Calu3 (cell line): ENCODE measurements around the gene C1QA. TPM values are rescaled to one million over a fixed set of nuclear protein-coding genes. Genes with fewer than 3 reads are reported as not detected.

ENCODE experiments used
- BruUV-seq: library from RNA; stranded (reverse); fragments of 400-500 nt; replicated peaks from 2 replicates; lab custom pipeline; 2021; lab: Mats Ljungman, UMichigan
- CTCF ChIA-PET: fragments of 300-600 bp; sonication (Branson Sonifier 250); formaldehyde crosslinking; loops from one replicate; lab custom pipeline; 2022; ENCODE audit warnings: antibody characterized with exemption; lab: Charles Lee
- DNase-seq: peaks from one replicate; pipeline ENCODE4 v3.0.0; 2022
- H3K27ac Mint-ChIP-seq: one replicate; pipeline ENCODE4 v1.8.0; 2022; ENCODE audit warnings: mixed read lengths; ENCODE audit not compliant: unreplicated experiment
- H3K27me3 Mint-ChIP-seq: one replicate; pipeline ENCODE4 v1.8.0; 2022; ENCODE audit warnings: mixed read lengths; ENCODE audit not compliant: unreplicated experiment
- H3K36me3 Mint-ChIP-seq: one replicate; pipeline ENCODE4 v1.8.0; 2022; ENCODE audit warnings: mild to moderate bottlenecking, moderate library complexity, mixed read lengths; ENCODE audit not compliant: insufficient read depth, unreplicated experiment
- H3K4me1 Mint-ChIP-seq: one replicate; pipeline ENCODE4 v1.8.0; 2022; ENCODE audit warnings: mild to moderate bottlenecking, low read depth, mixed read lengths; ENCODE audit not compliant: unreplicated experiment
- H3K4me3 Mint-ChIP-seq: one replicate; pipeline ENCODE4 v1.8.0; 2022; ENCODE audit warnings: mild to moderate bottlenecking, low read depth, moderate library complexity, mixed read lengths; ENCODE audit not compliant: unreplicated experiment
- H3K9me3 Mint-ChIP-seq: one replicate; pipeline ENCODE4 v1.8.0; 2022; ENCODE audit warnings: low read depth, mixed read lengths; ENCODE audit not compliant: unreplicated experiment
- intact Hi-C: fragments of 100-400 bp; cut with micrococcal nuclease; formaldehyde crosslinking; loops from one replicate; pipeline ENCODE4 v1.10.0; 2022; ENCODE audit not compliant: unreplicated experiment
- microRNA-seq: library from miRNA; unstranded; fragments of <30 nt; microRNA quantifications from one replicate; pipeline ENCODE4 v1.2.0, GENCODE V29; 2022
- total RNA-seq: library from RNA; stranded (reverse); gene quantifications from 2 replicates; pipeline ENCODE4 v1.2.3, GENCODE V29; 2022
- TF ChIP-seq, protein P1 (sequence below): fragments of 200-600 bp; IDR thresholded peaks from one replicate; pipeline ENCODE4 v1.8.0; 2022; ENCODE audit warnings: antibody characterized with exemption; ENCODE audit not compliant: unreplicated experiment

Gene C1QA
- total RNA-seq, 1 experiment from 2014 or later: not detected

DNA sequence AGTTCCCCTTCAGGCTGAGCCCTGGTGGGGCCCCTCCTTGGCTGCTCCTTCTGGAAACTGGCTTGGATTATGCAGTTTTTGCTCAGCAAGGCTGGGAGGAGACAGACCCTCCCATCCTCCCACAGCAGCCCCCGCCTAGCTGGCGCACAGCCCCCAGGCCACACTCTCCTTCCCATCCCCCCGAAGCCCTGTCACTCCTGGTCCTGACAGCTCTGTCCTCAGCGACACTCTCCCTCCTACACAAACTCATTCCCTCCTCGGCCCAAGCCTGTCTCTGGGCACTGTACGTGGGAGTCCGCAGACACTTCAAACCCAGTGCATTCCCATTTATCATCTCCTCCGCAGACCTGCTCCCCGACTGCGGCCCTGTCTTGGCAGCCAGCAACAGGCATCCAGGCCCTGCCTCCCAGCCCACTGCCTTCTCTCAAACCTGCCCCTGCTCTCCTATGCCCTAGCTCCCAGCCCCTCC, 49.2 kb downstream of the C1QA start:
- DNase-seq: no peak
- no peak overlapping the region for H3K27ac Mint-ChIP-seq
- TF ChIP-seq, protein P1, sequence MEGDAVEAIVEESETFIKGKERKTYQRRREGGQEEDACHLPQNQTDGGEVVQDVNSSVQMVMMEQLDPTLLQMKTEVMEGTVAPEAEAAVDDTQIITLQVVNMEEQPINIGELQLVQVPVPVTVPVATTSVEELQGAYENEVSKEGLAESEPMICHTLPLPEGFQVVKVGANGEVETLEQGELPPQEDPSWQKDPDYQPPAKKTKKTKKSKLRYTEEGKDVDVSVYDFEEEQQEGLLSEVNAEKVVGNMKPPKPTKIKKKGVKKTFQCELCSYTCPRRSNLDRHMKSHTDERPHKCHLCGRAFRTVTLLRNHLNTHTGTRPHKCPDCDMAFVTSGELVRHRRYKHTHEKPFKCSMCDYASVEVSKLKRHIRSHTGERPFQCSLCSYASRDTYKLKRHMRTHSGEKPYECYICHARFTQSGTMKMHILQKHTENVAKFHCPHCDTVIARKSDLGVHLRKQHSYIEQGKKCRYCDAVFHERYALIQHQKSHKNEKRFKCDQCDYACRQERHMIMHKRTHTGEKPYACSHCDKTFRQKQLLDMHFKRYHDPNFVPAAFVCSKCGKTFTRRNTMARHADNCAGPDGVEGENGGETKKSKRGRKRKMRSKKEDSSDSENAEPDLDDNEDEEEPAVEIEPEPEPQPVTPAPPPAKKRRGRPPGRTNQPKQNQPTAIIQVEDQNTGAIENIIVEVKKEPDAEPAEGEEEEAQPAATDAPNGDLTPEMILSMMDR: no peak
- intact Hi-C loops: no loop called here
- H3K9me3 Mint-ChIP-seq: no peaks in the 10 kb centered on the region
- no peaks in the 10 kb centered on the region for H3K4me1 Mint-ChIP-seq
- CTCF ChIA-PET: interaction anchor here (0.7 kb wide), 1 partner anchor 74 kb away, joined by 3 read pairs; no protein-coding TSS in a partner anchor
- H3K36me3 Mint-ChIP-seq: no peaks in the 10 kb centered on the region
- H3K27me3 Mint-ChIP-seq: peaks cover 47% of the 10 kb centered on the region
- BruUV-seq: no TSS peak
- no peak overlapping the region for H3K4me3 Mint-ChIP-seq

DNA sequence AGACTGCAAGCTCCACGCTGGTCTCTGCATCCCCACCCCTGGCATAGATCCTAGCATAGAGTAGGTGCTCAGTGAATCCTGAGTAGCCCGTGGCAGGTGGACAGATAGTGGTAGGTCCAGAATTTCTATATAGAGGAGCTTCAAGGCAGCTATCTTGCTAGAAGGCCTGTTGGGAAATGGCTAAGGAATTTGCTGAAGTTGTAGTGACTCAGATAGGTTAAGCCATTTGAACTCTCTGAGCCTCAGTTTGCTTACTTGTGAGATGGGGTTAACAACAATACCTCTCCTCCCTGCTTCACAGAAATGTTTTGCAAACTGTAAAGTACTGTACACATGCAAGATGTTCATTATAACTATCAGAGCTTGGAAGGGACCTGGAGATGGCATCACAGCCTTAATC, 50.8 kb downstream of the C1QA start:
- Mint-ChIP-seq H3K27me3 (peaks cover 47% of the 10 kb centered on the region), H3K27ac (no peak overlapping the region), H3K9me3 (no peaks in the 10 kb centered on the region), H3K36me3 (no peaks in the 10 kb centered on the region), H3K4me1 (no peaks in the 10 kb centered on the region), H3K4me3 (no peak overlapping the region)
- CTCF ChIA-PET: no interaction called here
- no peak for DNase-seq
- BruUV-seq: no TSS peak
- TF ChIP-seq, protein P1: no peak
- intact Hi-C loops: no loop called here

DNA sequence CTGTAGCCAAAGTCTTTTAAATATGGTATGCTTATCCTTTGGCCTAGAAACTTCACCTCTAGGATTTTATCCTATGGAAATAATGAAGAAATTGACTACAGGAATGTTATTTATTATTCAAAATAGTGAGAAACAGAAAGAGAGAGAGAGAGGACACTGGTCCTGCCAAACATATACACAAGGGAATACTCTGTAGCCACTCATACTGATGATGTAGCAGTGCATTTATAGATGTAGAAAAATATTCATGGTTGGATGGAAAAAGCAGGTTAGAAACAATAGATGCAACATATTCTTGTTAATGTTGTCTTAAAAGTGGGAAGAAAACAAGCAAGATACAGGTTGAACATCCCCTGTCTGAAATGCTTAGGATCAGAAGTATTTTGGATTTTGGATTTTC, 52.0 kb downstream of the C1QA start:
- Mint-ChIP-seq H3K4me1 (no peaks in the 10 kb centered on the region), H3K36me3 (no peaks in the 10 kb centered on the region), H3K27me3 (peaks cover 42% of the 10 kb centered on the region), H3K27ac (no peak overlapping the region), H3K9me3 (no peaks in the 10 kb centered on the region), H3K4me3 (no peak overlapping the region)
- TF ChIP-seq, protein P1: no peak
- DNase-seq: no peak
- CTCF ChIA-PET: interaction anchor here (0.6 to 0.7 kb wide), 2 partner anchors 246 to 280 kb away, joined by 3 to 5 read pairs; no protein-coding TSS in a partner anchor
- intact Hi-C loops: no loop called here
- BruUV-seq: no TSS peak

Small RNAs within 50 kb of the gene (microRNA-seq; reads per million reads assigned to microRNA genes)
- not detected for gene MIR6127

Other genes starting within 250 kb of the C1QA start
- 17.8 and 18.7 TPM in 2 replicates for gene ZBTB40, start 184.8 kb upstream of the C1QA start, total RNA-seq
- gene EPHA8, start 73.1 kb upstream of the C1QA start, total RNA-seq: not detected in 2 replicates
- gene C1QC, start 7.0 kb downstream of the C1QA start, total RNA-seq: not detected in 2 replicates
- gene C1QB, start 16.6 kb downstream of the C1QA start, total RNA-seq: not detected in 2 replicates
- 15.6 and 19.3 TPM in 2 replicates for gene EPHB2, start 74.2 kb downstream of the C1QA start, total RNA-seq